A673 (cell line): ENCODE measurements around the gene CDKN2A. TPM values are rescaled to one million over a fixed set of nuclear protein-coding genes. Genes with fewer than 3 reads are reported as not detected.

Source experiments
- BruUV-seq: library from RNA; stranded (reverse); fragments of 400-500 nt; replicated peaks from 2 replicates; lab custom pipeline; 2021; lab: Mats Ljungman, UMichigan
- CTCF ChIA-PET: fragments of 300-600 bp; sonication (Branson Sonifier 250); formaldehyde crosslinking; loops from one replicate; lab custom pipeline; 2022; ENCODE audit warnings: antibody characterized with exemption; lab: Charles Lee
- POLR2A ChIA-PET: fragments of 300-600 bp; sonication (Branson Sonifier 250); formaldehyde crosslinking; loops from one replicate; lab custom pipeline; 2022; ENCODE audit warnings: antibody characterized with exemption; ENCODE audit not compliant: low non-redundant PET; lab: Charles Lee
- DNase-seq: peaks from one replicate; pipeline ENCODE4 v3.0.0-alpha.2; 2015; ENCODE audit warnings: low spot score
- H3K27ac ChIP-seq: fragments of 200-600 bp; sonication (generic); 2 replicates; pipeline ENCODE4 v1.5.1; 2016; ENCODE audit warnings: mixed run types, low read depth, mild to moderate bottlenecking, mixed read lengths, antibody characterized with exemption, low read length; ENCODE audit not compliant: poor library complexity, severe bottlenecking
- H3K27me3 ChIP-seq: fragments of 200-600 bp; sonication (generic); replicated peaks from 2 replicates; pipeline ENCODE4 v1.6.1; 2017; ENCODE audit warnings: mixed run types, low read depth, mild to moderate bottlenecking, mixed read lengths, antibody characterized with exemption, low read length; ENCODE audit not compliant: insufficient read depth, poor library complexity
- H3K36me3 ChIP-seq: fragments of 200-600 bp; sonication (generic); 2 replicates; pipeline ENCODE4 v1.6.1; 2016; ENCODE audit warnings: mixed run types, mild to moderate bottlenecking, mixed read lengths, antibody characterized with exemption, low read length; ENCODE audit not compliant: insufficient read depth, poor library complexity, severe bottlenecking
- H3K4me1 ChIP-seq: fragments of 200-600 bp; sonication (generic); 2 replicates; pipeline ENCODE4 v1.6.1; 2017; ENCODE audit warnings: mixed run types, mild to moderate bottlenecking, mixed read lengths, antibody characterized with exemption, low read length; ENCODE audit not compliant: insufficient read depth, poor library complexity, severe bottlenecking
- H3K4me3 ChIP-seq: fragments of 200-600 bp; sonication (generic); 2 replicates; pipeline ENCODE4 v1.5.1; 2016; ENCODE audit warnings: low read depth, mixed run types, mild to moderate bottlenecking, mixed read lengths, low read length; ENCODE audit not compliant: poor library complexity, severe bottlenecking
- H3K9me3 ChIP-seq: fragments of 200-600 bp; sonication (generic); 2 replicates; pipeline ENCODE4 v1.6.1; 2016; ENCODE audit warnings: mixed run types, low read depth, mild to moderate bottlenecking, mixed read lengths, antibody characterized with exemption, low read length; ENCODE audit not compliant: poor library complexity, severe bottlenecking
- EZH2 ChIP-seq: fragments of 200-600 bp; sonication (generic); IDR thresholded peaks from 2 replicates; pipeline ENCODE4 v1.6.1; 2017; ENCODE audit warnings: borderline replicate concordance, low read depth, mild to moderate bottlenecking, mixed read lengths, antibody characterized with exemption, low read length; ENCODE audit not compliant: poor library complexity, severe bottlenecking
- intact Hi-C: fragments of 100-400 bp; cut with micrococcal nuclease; formaldehyde crosslinking; loops from one replicate; pipeline ENCODE4 v1.10.0; 2022; ENCODE audit not compliant: unreplicated experiment
- total RNA-seq: library from RNA; stranded (reverse); gene quantifications from 2 replicates; pipeline ENCODE4 v1.2.3, GENCODE V29; 2021
- TF ChIP-seq, protein P1 (sequence below): fragments of 300-800, 200-600 bp; sonication (generic); conservative IDR thresholded peaks from 2 replicates; pipeline ENCODE4 v1.5.1; 2017; ENCODE audit warnings: low read depth, mild to moderate bottlenecking, antibody characterized with exemption, low read length, moderate library complexity, mixed read lengths

The CDKN2A gene
- total RNA-seq, 1 experiment from 2014 or later: not detected

DNA sequence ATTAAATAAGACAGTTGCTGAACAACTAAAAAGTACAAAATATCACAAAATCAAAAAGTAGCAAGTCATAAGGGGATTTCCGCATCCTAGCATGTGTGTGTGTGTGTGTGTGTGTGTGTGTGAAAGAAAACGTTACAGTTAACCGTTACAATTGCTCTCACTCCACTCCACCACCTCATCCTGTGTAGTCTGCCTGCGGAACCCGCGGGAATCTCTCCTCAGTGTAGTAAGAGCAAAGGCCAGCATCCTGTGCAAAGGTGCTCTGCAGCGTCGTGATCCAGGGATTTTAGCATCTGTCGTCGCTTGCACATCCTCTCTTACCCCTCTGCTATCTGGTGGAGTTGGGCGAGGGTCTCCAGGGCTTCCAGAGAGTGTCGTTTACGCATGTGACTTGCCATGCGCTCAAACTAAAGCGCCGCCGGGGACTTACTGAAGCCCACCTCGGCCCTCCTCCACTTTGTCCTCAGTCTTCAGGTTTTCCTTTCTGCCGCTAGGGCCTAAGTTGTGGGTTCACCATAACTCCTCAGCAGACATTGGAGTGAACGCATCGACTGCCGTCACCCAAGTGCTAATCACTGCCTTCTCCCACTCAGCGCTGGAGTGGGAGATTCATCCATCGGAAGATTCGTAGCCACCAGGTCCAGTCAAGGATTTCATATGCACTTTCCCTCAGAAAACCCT is 11.0 kb upstream of the CDKN2A start:
- intact Hi-C loops: no loop called here
- POLR2A ChIA-PET: no interaction called here
- no peaks in the 10 kb centered on the region for H3K4me1 ChIP-seq
- H3K9me3 ChIP-seq: no peaks in the 10 kb centered on the region
- no peaks in the 10 kb centered on the region for H3K36me3 ChIP-seq
- CTCF ChIA-PET: no interaction called here
- H3K4me3 ChIP-seq: no peak overlapping the region
- DNase-seq: no peak
- no peak overlapping the region for H3K27ac ChIP-seq
- TF ChIP-seq EZH2: no peak
- TF ChIP-seq, protein P1, sequence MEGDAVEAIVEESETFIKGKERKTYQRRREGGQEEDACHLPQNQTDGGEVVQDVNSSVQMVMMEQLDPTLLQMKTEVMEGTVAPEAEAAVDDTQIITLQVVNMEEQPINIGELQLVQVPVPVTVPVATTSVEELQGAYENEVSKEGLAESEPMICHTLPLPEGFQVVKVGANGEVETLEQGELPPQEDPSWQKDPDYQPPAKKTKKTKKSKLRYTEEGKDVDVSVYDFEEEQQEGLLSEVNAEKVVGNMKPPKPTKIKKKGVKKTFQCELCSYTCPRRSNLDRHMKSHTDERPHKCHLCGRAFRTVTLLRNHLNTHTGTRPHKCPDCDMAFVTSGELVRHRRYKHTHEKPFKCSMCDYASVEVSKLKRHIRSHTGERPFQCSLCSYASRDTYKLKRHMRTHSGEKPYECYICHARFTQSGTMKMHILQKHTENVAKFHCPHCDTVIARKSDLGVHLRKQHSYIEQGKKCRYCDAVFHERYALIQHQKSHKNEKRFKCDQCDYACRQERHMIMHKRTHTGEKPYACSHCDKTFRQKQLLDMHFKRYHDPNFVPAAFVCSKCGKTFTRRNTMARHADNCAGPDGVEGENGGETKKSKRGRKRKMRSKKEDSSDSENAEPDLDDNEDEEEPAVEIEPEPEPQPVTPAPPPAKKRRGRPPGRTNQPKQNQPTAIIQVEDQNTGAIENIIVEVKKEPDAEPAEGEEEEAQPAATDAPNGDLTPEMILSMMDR: no peak
- no TSS peak for BruUV-seq
- H3K27me3 ChIP-seq: no peaks in the 10 kb centered on the region

DNA sequence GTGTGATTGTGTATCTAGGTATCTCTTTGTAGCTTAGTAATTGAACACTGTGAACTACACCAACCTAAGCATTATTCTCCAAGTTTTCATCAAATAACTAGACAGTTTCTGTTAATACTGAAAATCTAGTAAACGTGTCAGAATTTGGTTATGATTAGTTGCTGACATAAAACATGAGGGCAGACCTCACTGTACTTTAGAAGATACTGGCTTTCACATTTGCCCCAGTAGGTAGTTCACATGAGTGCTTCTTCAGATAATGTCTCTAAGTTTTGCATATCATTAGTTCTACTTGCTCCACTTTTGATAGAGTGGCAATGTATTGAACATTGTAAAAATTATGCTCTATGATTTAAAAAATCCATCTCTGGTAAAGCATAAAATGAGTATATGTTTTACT is 7.8 kb upstream of the CDKN2A start:
- no TSS peak for BruUV-seq
- ChIA-PET POLR2A (no interaction called here), CTCF (no interaction called here)
- H3K4me1 ChIP-seq: no peaks in the 10 kb centered on the region
- no peak overlapping the region for H3K27ac ChIP-seq
- no peaks in the 10 kb centered on the region for H3K9me3 ChIP-seq
- no peaks in the 10 kb centered on the region for H3K36me3 ChIP-seq
- H3K4me3 ChIP-seq: no peak overlapping the region
- DNase-seq: no peak
- intact Hi-C loops: no loop called here
- TF ChIP-seq EZH2: no peak
- TF ChIP-seq, protein P1: no peak
- no peaks in the 10 kb centered on the region for H3K27me3 ChIP-seq

DNA sequence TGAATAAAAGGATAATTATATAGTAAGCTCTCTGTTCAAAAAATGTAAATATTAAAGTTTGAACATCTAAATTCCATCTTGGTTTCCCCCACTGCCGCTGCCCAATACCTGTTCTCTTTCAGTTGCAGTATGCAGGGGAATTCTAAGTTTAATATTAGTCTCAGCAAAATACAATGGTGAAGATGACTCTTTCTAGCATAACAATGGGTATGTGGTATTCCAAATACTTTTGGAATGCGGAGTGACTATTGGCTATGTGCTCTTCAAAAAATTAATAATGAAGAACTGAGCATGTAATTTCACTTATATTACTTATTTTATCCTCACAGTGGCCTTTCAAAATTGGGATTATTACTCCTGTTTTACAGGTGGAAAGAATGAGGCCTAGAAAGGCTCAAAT is 3.8 kb upstream of the CDKN2A start:
- no peaks in the 10 kb centered on the region for H3K4me1 ChIP-seq
- no peak overlapping the region for H3K4me3 ChIP-seq
- H3K9me3 ChIP-seq: no peaks in the 10 kb centered on the region
- intact Hi-C loops: no loop called here
- TF ChIP-seq EZH2: no peak
- TF ChIP-seq, protein P1: no peak
- DNase-seq: no peak
- no peak overlapping the region for H3K27ac ChIP-seq
- ChIA-PET CTCF (no interaction called here), POLR2A (no interaction called here)
- no peaks in the 10 kb centered on the region for H3K36me3 ChIP-seq
- BruUV-seq: no TSS peak
- no peaks in the 10 kb centered on the region for H3K27me3 ChIP-seq
